ENCODE results near the gene GPAM. TPM values are rescaled to one million over a fixed set of nuclear protein-coding genes. Genes with fewer than 3 reads are reported as not detected.

Gene GPAM
- total and polyA plus RNA-seq, 2 of the 8 experiments (the other 6 are each of a cell fraction or from before 2014, with no cell fraction given), result 5.5 to 15.5 TPM

- TF ChIP-seq JUN (IDR thresholded peaks at IDR 0.05; ENCODE audit: low read depth, low read length) (no peak), RBBP5 (IDR thresholded peaks at IDR 0.05; ENCODE audit: borderline replicate concordance, low read depth, low read length) (no peak), POLR2A (IDR thresholded peaks at IDR 0.05; ENCODE audit: control extremely low read depth in 1 of 2, low read depth in 2 of 2, low read length in 2 of 2) (no peak), SRF (IDR thresholded peaks at IDR 0.05; ENCODE audit: low read depth, low read length) (no peak), E2F6 (IDR thresholded peaks at IDR 0.05) (no peak)
Measured at GRCh38 chr10:112217386-112218035, 33.9 kb upstream of the GPAM start (continued).

All from H1 (cell line).